Common myeloid progenitor, CD34-positive (primary cell): ENCODE measurements around the gene TUBB1.
A peak's percentile ranks its signal among the peaks of the same experiment; 100 is the strongest.

Experiments
- CTCF ChIA-PET: fragments of 350-600 bp; sonication (Branson Sonifier 250); formaldehyde crosslinking; loops from one replicate; lab custom pipeline; 2021; ENCODE audit warnings: antibody characterized with exemption; lab: Charles Lee
- POLR2A ChIA-PET: fragments of 350-600 bp; sonication (Branson Sonifier 250); formaldehyde crosslinking; loops from one replicate; lab custom pipeline; 2021; ENCODE audit warnings: antibody characterized with exemption; lab: Charles Lee
- DNase-seq, 3 donors: peaks; one replicate each; pipeline versions ENCODE4 v3.0.0 to v3.0.0-alpha.2; 2013
- H3K27ac ChIP-seq, 2 experiments: 1 replicate in 1 of 2; 2 replicates in 1 of 2; pipeline ENCODE4 v1.7.0; 2013; ENCODE audit warnings: inconsistent platforms in 2 of 2, low read length in 2 of 2, mild to moderate bottlenecking in 2 of 2, low read depth in 1 of 2, moderate library complexity in 1 of 2; ENCODE audit not compliant: severe bottlenecking in 2 of 2, insufficient read depth in 1 of 2, poor library complexity in 1 of 2
- H3K27me3 ChIP-seq, 5 experiments: replicated peaks in 2 of 5; 1 replicate in 3 of 5; 2 replicates in 2 of 5; pipeline versions ENCODE4 v1.6.1 to v1.7.0; 2013; ENCODE audit warnings: low read length in 4 of 5, mild to moderate bottlenecking in 2 of 5, moderate library complexity in 2 of 5, inconsistent platforms in 1 of 5; ENCODE audit not compliant: insufficient read depth in 5 of 5, control insufficient read depth in 4 of 5
- H3K36me3 ChIP-seq, 4 experiments: 1 replicate in 2 of 4; 2 replicates in 2 of 4; pipeline versions ENCODE4 v1.6.1 to v1.7.0; 2013; ENCODE audit warnings: low read length in 3 of 4, control low read depth in 1 of 4, mild to moderate bottlenecking in 1 of 4; ENCODE audit not compliant: control insufficient read depth in 4 of 4, insufficient read depth in 4 of 4
- H3K4me1 ChIP-seq, 4 experiments: 1 replicate in 3 of 4; 2 replicates in 1 of 4; pipeline versions ENCODE4 v1.6.1 to v1.7.1; 2013; ENCODE audit warnings: low read length in 3 of 4, mild to moderate bottlenecking in 3 of 4, control low read depth in 1 of 4, inconsistent platforms in 1 of 4, moderate library complexity in 1 of 4; ENCODE audit not compliant: control insufficient read depth in 4 of 4, insufficient read depth in 4 of 4; ENCODE audit errors: control extremely low read depth in 1 of 4
- H3K4me3 ChIP-seq, 7 experiments: 1 replicate in 4 of 7; 2 replicates in 3 of 7; pipeline versions ENCODE4 v1.5.1 to v1.7.0; 2013; ENCODE audit warnings: mild to moderate bottlenecking in 7 of 7, low read length in 6 of 7, moderate library complexity in 6 of 7, inconsistent platforms in 2 of 7, low read depth in 2 of 7, control low read depth in 1 of 7; ENCODE audit not compliant: insufficient read depth in 4 of 7, control insufficient read depth in 1 of 7; ENCODE audit errors: extremely low read depth in 1 of 7
- H3K9me3 ChIP-seq, 5 experiments: 1 replicate in 4 of 5; 2 replicates in 1 of 5; pipeline versions ENCODE4 v1.6.1 to v1.7.1; 2013; ENCODE audit warnings: low read length in 4 of 5, mild to moderate bottlenecking in 2 of 5, inconsistent platforms in 1 of 5, low read depth in 1 of 5, moderate library complexity in 1 of 5; ENCODE audit not compliant: control insufficient read depth in 4 of 5, insufficient read depth in 2 of 5; ENCODE audit errors: control extremely low read depth in 1 of 5
- WGBS: methylation state at CpG from one replicate; pipeline ENCODE4 v1.1.5; 2013; ENCODE audit not compliant: insufficient coverage; 5-methylcytosine and 5-hydroxymethylcytosine counted together

TUBB1 gene

DNA sequence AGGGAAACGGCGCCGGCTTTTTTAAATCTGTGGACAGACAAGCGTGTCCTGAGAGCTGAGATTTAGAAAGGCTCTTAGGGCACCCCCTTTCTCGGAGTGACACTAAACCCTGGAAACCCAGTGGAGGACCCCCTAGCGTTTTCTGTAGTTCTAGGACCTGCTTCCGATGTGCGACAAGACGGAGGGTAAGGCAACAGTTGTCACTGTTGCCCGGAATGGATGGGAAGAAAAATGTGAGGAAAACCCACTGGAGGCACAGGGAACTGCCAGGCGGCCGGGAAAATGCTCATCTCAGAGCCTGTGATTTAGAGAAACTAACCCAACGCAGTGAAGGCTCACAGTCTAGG lies 13.5 kb downstream of the TUBB1 start:
- ChIA-PET CTCF (interaction anchor here (1.0 to 1.6 kb wide), 5 partner anchors 8 to 220 kb away, joined by 3 to 12 read pairs (median 3); no protein-coding TSS in a partner anchor), POLR2A (interaction anchor here (0.7 to 2.6 kb wide), 10 partner anchors 9 to 143 kb away, joined by 3 to 11 read pairs (median 4); partner anchors contain the start of gene PRELID3B)
- H3K36me3 ChIP-seq = peaks cover 8 to 56% (median 44%) of the 10 kb centered on the region in 4 experiments
- H3K9me3 ChIP-seq = no peaks in the 10 kb centered on the region
- peak overlapping the region; percentile 44 to 84 (median 64) for H3K4me3 ChIP-seq
- H3K27me3 ChIP-seq = no peaks in the 10 kb centered on the region
- peaks cover 17 to 37% (median 27%) of the 10 kb centered on the region in 4 experiments for H3K4me1 ChIP-seq
- DNase-seq = no peak
- WGBS = 0% methylated on average over 11 of the region's 13 CpGs
- H3K27ac ChIP-seq = peak overlapping the region; percentile 34 to 71

- Histone ChIP-seq H3K27ac (peak overlapping the region in 1 of 2 experiments; percentile 71), H3K9me3 (no peaks in the 10 kb centered on the region), H3K27me3 (no peaks in the 10 kb centered on the region), H3K36me3 (peaks cover 8 to 56% (median 45%) of the 10 kb centered on the region in 4 experiments), H3K4me3 (peak overlapping the region in 5 of 7 experiments; percentile 55 to 84 (median 75)), H3K4me1 (peaks cover 17 to 37% (median 27%) of the 10 kb centered on the region in 4 experiments)
- CTCF ChIA-PET = interaction anchor here (0.9 to 1.2 kb wide), 3 partner anchors 37 to 54 kb away, joined by 3 read pairs; no protein-coding TSS in a partner anchor
- DNase-seq = no peak
- POLR2A ChIA-PET = interaction anchor here (1.2 to 2.6 kb wide), 5 partner anchors 9 to 144 kb away, joined by 3 to 11 read pairs (median 4); partner anchors contain the start of gene PRELID3B
- WGBS = no CpG with 5 or more reads among the region's 1 CpG
Observed at GRCh38 chr20:59033093-59033492, 13.9 kb downstream of the TUBB1 start.

DNA sequence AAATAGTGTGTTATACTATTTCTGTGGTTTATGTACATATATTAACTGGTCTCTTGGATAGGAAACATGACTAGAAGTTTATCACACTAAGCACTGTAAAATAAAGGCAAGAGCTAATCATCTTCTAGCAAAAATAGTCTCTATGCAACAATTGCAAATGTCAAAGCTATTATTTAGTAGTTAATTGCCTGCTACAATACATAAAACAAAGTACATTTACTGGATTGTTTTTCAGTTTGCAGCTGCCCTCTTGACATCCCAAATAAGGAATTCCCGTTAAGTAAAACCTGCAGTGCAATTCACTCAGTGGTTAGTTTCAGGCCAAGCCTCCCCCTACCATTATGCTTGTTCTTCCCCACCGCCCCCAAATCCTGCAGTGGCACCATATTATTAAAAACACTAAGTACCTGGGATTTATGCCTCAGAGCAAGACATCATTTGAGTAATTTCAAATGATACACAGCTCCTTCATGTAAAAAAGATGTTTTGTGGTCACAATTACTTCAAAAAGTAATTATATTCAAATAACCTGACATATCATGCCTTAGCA lies 14.5 kb downstream of the TUBB1 start:
- Histone ChIP-seq H3K36me3 (peaks cover 7 to 52% (median 42%) of the 10 kb centered on the region in 4 experiments), H3K9me3 (no peaks in the 10 kb centered on the region), H3K4me1 (peaks cover 17 to 32% (median 25%) of the 10 kb centered on the region in 4 experiments), H3K27ac (no peak overlapping the region), H3K4me3 (no peak overlapping the region), H3K27me3 (no peaks in the 10 kb centered on the region)
- POLR2A ChIA-PET = interaction anchor here (0.5 to 1.5 kb wide), 2 partner anchors 8 to 199 kb away, joined by 4 read pairs; partner anchors contain the start of gene PRELID3B
- CTCF ChIA-PET = interaction anchor here (0.9 to 1.0 kb wide), 2 partner anchors 37 to 55 kb away, joined by 3 read pairs; no protein-coding TSS in a partner anchor
- no peak for DNase-seq
- WGBS = 100% methylated on average over 1 of the region's 2 CpGs

DNA sequence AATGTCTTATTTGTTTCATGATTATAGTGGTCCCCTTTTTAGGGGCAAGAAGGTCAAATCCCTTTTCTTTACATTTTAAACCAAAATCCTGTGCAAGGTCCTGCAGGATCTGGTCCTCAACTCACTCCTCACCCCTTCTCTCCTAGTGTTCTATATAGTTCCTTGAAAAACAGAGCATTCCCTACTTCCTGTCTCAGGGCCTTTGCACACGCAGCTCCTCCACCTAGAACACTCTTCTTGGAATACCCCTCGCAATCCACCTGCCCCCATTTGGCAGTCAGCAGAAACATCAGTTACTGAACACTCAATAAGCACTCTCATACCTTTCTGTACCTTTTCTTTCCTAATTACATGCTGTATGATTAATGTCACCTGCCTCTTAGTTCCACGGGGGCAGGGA lies 16.2 kb downstream of the TUBB1 start:
- Histone ChIP-seq H3K4me1 (peaks cover 15 to 26% (median 21%) of the 10 kb centered on the region in 4 experiments), H3K36me3 (peaks cover 11 to 44% (median 33%) of the 10 kb centered on the region in 4 experiments), H3K27me3 (no peaks in the 10 kb centered on the region), H3K27ac (no peak overlapping the region), H3K4me3 (no peak overlapping the region), H3K9me3 (no peaks in the 10 kb centered on the region)
- CTCF ChIA-PET = no interaction called here
- POLR2A ChIA-PET = no interaction called here
- WGBS = 98% methylated on average over 3 of the region's 3 CpGs
- DNase-seq = no peak

DNA sequence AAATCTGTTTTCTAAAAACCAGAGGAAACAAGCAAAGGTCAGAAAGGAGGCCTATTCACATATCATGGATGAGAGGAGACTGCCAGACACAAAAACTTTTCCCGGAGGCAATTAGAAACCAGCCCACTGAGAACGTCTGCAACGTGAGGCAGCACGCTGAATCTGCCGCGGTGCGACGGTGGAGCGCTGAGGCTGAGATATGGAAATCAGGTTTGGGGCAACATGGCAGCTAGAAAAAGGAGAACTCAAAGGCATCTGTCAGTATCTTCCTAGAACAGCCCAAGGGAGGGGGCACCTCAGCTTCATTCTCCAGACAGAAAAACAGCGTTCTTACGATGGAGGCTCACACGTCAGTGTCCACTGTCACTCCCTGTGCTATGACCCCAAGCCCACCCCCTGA lies 18.2 kb downstream of the TUBB1 start:
- Histone ChIP-seq H3K4me3 (no peak overlapping the region), H3K36me3 (peaks cover 13 to 47% (median 33%) of the 10 kb centered on the region in 4 experiments), H3K4me1 (peaks cover 8 to 30% (median 22%) of the 10 kb centered on the region in 4 experiments), H3K9me3 (no peaks in the 10 kb centered on the region), H3K27ac (no peak overlapping the region), H3K27me3 (no peaks in the 10 kb centered on the region)
- ChIA-PET CTCF (no interaction called here), POLR2A (no interaction called here)
- DNase-seq = no peak
- 99% methylated on average over 11 of the region's 12 CpGs for WGBS

DNA sequence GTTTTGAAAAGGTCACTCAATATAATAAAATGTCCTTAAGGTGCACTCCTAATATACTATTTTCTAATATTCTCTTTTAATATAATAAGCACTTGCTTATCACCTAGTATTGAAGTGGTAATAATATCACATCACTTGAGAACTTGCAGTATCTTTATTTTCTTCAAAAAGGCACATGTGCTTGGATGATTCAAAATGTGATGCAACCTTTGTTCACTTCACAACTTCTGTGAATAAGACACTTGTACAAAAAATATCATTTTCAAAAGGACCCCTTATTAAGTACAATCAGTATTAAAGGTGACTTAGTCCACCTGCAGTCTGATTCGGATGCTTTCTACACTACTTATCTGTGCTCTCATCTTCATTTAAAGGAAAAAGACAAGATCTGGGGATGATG lies 20.0 kb downstream of the TUBB1 start:
- ChIA-PET CTCF (interaction anchor here (1.1 to 1.2 kb wide), 2 partner anchors 12 to 153 kb away, joined by 4 read pairs; no protein-coding TSS in a partner anchor), POLR2A (no interaction called here)
- Histone ChIP-seq H3K4me1 (peaks cover 3 to 28% (median 23%) of the 10 kb centered on the region in 4 experiments), H3K27me3 (no peaks in the 10 kb centered on the region), H3K36me3 (peaks cover 13 to 45% (median 33%) of the 10 kb centered on the region in 4 experiments), H3K9me3 (no peaks in the 10 kb centered on the region), H3K4me3 (no peak overlapping the region), H3K27ac (no peak overlapping the region)
- 100% methylated on average over 1 of the region's 1 CpG for WGBS
- no peak for DNase-seq

- 100% methylated on average over 3 of the region's 5 CpGs for WGBS
- ChIA-PET POLR2A (interaction anchor here (1.8 kb wide), 1 partner anchor 9 kb away, joined by 4 read pairs; the partner anchor contains the start of gene ATP5F1E), CTCF (interaction anchor here (1.1 to 1.8 kb wide), 3 partner anchors 8 to 154 kb away, joined by 4 to 7 read pairs (median 4); partner anchors contain the start of gene ATP5F1E)
- Histone ChIP-seq H3K4me3 (no peak overlapping the region), H3K27ac (peak overlapping the region in 1 of 2 experiments; percentile 35), H3K36me3 (peaks cover 13 to 35% (median 22%) of the 10 kb centered on the region in 4 experiments), H3K9me3 (no peaks in the 10 kb centered on the region), H3K4me1 (peaks cover 3 to 28% (median 23%) of the 10 kb centered on the region in 4 experiments), H3K27me3 (no peaks in the 10 kb centered on the region)
- no peak for DNase-seq
Observed at GRCh38 chr20:59040667-59041066, 21.4 kb downstream of the TUBB1 start.
